PC-9 (cell line): ENCODE measurements around the gene SUPT20H. TPM values are rescaled to one million over a fixed set of nuclear protein-coding genes. Genes with fewer than 3 reads are reported as not detected.
"Not testable (repeated sequence)": the region's sequence is repeated elsewhere in the genome, so short reads cannot be mapped to it uniquely, and the experiment has no call there.

Experiments
- BruUV-seq: library from RNA; stranded (reverse); fragments of 400-500 nt; replicated peaks from 2 replicates; lab custom pipeline; 2021; lab: Mats Ljungman, UMichigan
- CTCF ChIA-PET: fragments of 300-600 bp; sonication (Branson Sonifier 250); formaldehyde crosslinking; loops from one replicate; lab custom pipeline; 2022; ENCODE audit warnings: antibody characterized with exemption; lab: Charles Lee
- POLR2A ChIA-PET: fragments of 300-600 bp; sonication (Branson Sonifier 250); formaldehyde crosslinking; loops from one replicate; lab custom pipeline; 2022; ENCODE audit warnings: antibody characterized with exemption; ENCODE audit not compliant: unreplicated experiment; lab: Charles Lee
- DNase-seq, 2 experiments: peaks; one replicate each; pipeline versions ENCODE4 v3.0.0 to v3.0.0-alpha.2; 2015 to 2022; ENCODE audit warnings: mixed read lengths in 1 of 2
- H2AFZ ChIP-seq: fragments of 200-600 bp; sonication (generic); 2 replicates; pipeline ENCODE4 v1.8.1; 2017; ENCODE audit warnings: antibody characterized with exemption
- H3F3A ChIP-seq: fragments of 200-600 bp; sonication (generic); 2 replicates; pipeline ENCODE4 v1.8.1; 2017; ENCODE audit warnings: antibody characterized with exemption, mild to moderate bottlenecking, low read depth; ENCODE audit not compliant: insufficient read depth
- H3K27ac ChIP-seq: fragments of 200-600 bp; sonication (generic); 2 replicates; pipeline ENCODE4 v1.6.1; 2016; ENCODE audit warnings: mixed run types
- H3K27me3 ChIP-seq: fragments of 200-600 bp; sonication (generic); 2 replicates; pipeline ENCODE4 v1.6.1; 2016; ENCODE audit warnings: low read depth, mixed run types; ENCODE audit not compliant: insufficient read depth
- H3K36me3 ChIP-seq: fragments of 200-600 bp; sonication (generic); 2 replicates; pipeline ENCODE4 v1.6.1; 2016; ENCODE audit warnings: low read depth, mixed run types
- H3K4me1 ChIP-seq: fragments of 200-600 bp; sonication (generic); replicated peaks from 2 replicates; pipeline ENCODE4 v1.6.1; 2016; ENCODE audit warnings: mixed run types; ENCODE audit not compliant: insufficient read depth
- H3K4me2 ChIP-seq: fragments of 200-600 bp; sonication (generic); 2 replicates; pipeline ENCODE4 v1.6.1; 2017; ENCODE audit warnings: mixed run types
- H3K4me3 ChIP-seq: fragments of 200-600 bp; sonication (generic); 2 replicates; pipeline ENCODE4 v1.6.1; 2016; ENCODE audit warnings: mixed run types
- H3K79me2 ChIP-seq: fragments of 200-600 bp; sonication (generic); 2 replicates; pipeline ENCODE4 v1.6.1; 2017; ENCODE audit warnings: low read depth, mixed run types
- H3K9me2 ChIP-seq: fragments of 200-600 bp; sonication (generic); 2 replicates; pipeline ENCODE4 v1.8.1; 2017; ENCODE audit warnings: mild to moderate bottlenecking; ENCODE audit not compliant: insufficient read depth
- H3K9me3 ChIP-seq: fragments of 200-600 bp; sonication (generic); 2 replicates; pipeline ENCODE4 v1.8.1; 2016; ENCODE audit warnings: low read depth; ENCODE audit not compliant: insufficient read depth
- H4K20me1 ChIP-seq: fragments of 200-600 bp; sonication (generic); 2 replicates; pipeline ENCODE4 v1.8.1; 2017; ENCODE audit not compliant: insufficient read depth
- EZH2 ChIP-seq: fragments of 200-600 bp; sonication (generic); IDR thresholded peaks from 2 replicates; pipeline ENCODE4 v1.8.0; 2017; ENCODE audit warnings: antibody characterized with exemption, low read depth
- intact Hi-C: fragments of 100-400 bp; cut with micrococcal nuclease; formaldehyde crosslinking; loops from one replicate; pipeline ENCODE4 v1.10.0; 2022; ENCODE audit not compliant: unreplicated experiment
- total RNA-seq: library from RNA; stranded (reverse); gene quantifications from 2 replicates; pipeline ENCODE4 v1.2.3, GENCODE V29; 2021
- TF ChIP-seq, protein P1 (sequence below): fragments of 200-600 bp; sonication (generic); conservative IDR thresholded peaks from 2 replicates; pipeline ENCODE4 v1.6.1; 2017; ENCODE audit warnings: mixed run types, antibody characterized with exemption, mild to moderate bottlenecking, moderate library complexity

SUPT20H gene
- total RNA-seq, 1 experiment from 2014 or later, result 44.1 TPM

DNA sequence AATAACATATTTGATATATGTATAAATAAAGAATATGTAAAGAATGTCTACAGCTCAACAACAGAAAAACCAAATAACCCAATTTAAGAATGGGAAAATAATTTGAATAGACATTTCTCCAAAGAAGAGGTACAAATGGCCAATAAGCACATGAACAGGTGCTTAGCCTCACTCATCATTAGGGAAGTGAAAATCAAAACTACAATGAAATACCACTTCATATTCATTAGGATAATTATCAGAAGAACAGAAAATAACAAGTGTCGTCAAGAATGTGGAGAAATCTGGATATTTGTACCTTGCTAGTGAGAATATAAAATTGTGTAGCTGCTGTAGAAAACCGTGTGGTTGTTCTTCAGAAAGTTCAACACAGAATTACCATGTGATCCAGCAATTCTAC is 8.4 kb upstream of the SUPT20H start:
- TF ChIP-seq, protein P1, sequence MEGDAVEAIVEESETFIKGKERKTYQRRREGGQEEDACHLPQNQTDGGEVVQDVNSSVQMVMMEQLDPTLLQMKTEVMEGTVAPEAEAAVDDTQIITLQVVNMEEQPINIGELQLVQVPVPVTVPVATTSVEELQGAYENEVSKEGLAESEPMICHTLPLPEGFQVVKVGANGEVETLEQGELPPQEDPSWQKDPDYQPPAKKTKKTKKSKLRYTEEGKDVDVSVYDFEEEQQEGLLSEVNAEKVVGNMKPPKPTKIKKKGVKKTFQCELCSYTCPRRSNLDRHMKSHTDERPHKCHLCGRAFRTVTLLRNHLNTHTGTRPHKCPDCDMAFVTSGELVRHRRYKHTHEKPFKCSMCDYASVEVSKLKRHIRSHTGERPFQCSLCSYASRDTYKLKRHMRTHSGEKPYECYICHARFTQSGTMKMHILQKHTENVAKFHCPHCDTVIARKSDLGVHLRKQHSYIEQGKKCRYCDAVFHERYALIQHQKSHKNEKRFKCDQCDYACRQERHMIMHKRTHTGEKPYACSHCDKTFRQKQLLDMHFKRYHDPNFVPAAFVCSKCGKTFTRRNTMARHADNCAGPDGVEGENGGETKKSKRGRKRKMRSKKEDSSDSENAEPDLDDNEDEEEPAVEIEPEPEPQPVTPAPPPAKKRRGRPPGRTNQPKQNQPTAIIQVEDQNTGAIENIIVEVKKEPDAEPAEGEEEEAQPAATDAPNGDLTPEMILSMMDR, result no peak
- TF ChIP-seq EZH2, result no peak
- no peaks in the 10 kb centered on the region for H3K79me2 ChIP-seq
- H3K9me3 ChIP-seq, result no peaks in the 10 kb centered on the region
- no peak overlapping the region for H2AFZ ChIP-seq
- no peaks in the 10 kb centered on the region for H4K20me1 ChIP-seq
- ChIA-PET POLR2A (interaction anchor here (0.7 kb wide), 1 partner anchor 674 kb away, joined by 3 read pairs; no protein-coding TSS in a partner anchor), CTCF (no interaction called here)
- DNase-seq, result no peak
- H3K4me1 ChIP-seq, result no peaks in the 10 kb centered on the region
- no TSS peak for BruUV-seq
- no peaks in the 10 kb centered on the region for H3K36me3 ChIP-seq
- H3K4me2 ChIP-seq, result no peak overlapping the region
- H3K9me2 ChIP-seq, result no peaks in the 10 kb centered on the region
- H3K27me3 ChIP-seq, result no peaks in the 10 kb centered on the region
- H3K27ac ChIP-seq, result no peak overlapping the region
- intact Hi-C loops, result loop anchor here (2.0 to 5.0 kb wide), 2 partner anchors 211 to 785 kb away; no protein-coding TSS in a partner anchor
- H3K4me3 ChIP-seq, result no peak overlapping the region
- no peaks in the 10 kb centered on the region for H3F3A ChIP-seq

DNA sequence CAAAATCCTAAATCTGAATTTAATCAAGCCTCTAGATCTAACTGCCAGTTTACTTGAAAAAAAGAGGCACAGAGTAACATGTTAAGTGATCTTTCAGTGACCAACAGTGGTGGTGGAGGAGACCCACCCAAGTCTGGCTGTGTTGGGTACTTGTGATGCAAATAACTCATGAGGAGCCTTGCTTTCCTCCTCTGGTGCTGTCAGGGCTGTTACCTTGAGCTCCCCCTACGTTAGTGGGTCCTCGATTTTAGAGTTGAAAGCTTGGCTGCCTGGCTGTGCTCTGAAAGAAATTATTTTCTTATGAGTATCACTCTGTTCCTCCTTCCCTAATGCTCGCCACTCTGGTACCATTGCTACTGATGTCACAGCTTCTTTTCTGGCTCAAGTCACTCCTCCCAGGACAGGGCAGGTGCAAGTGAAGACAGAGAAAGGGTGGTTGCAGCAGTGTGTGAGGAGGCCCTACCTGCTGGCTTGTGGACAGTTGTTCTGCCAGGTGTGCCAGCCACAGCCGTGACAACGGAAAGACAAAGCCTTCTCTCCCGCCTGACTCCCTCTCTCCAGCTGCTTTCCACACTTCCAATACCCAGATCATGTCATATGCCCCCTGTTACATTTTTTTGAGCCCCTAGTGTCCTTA is 6.5 kb upstream of the SUPT20H start:
- no peak overlapping the region for H3K27ac ChIP-seq
- H3F3A ChIP-seq, result no peaks in the 10 kb centered on the region
- H2AFZ ChIP-seq, result no peak overlapping the region
- H3K36me3 ChIP-seq, result no peaks in the 10 kb centered on the region
- intact Hi-C loops, result loop anchor here (5.0 kb wide), 1 partner anchor 209 kb away; no protein-coding TSS in a partner anchor
- H3K9me3 ChIP-seq, result no peaks in the 10 kb centered on the region
- H3K4me2 ChIP-seq, result no peak overlapping the region
- H3K4me1 ChIP-seq, result no peaks in the 10 kb centered on the region
- H3K4me3 ChIP-seq, result no peak overlapping the region
- H3K27me3 ChIP-seq, result no peaks in the 10 kb centered on the region
- no peak for TF ChIP-seq EZH2
- TF ChIP-seq, protein P1, result no peak
- no peak for DNase-seq
- no TSS peak for BruUV-seq
- ChIA-PET CTCF (no interaction called here), POLR2A (no interaction called here)
- H3K9me2 ChIP-seq, result no peaks in the 10 kb centered on the region
- H3K79me2 ChIP-seq, result no peaks in the 10 kb centered on the region
- H4K20me1 ChIP-seq, result no peaks in the 10 kb centered on the region

DNA sequence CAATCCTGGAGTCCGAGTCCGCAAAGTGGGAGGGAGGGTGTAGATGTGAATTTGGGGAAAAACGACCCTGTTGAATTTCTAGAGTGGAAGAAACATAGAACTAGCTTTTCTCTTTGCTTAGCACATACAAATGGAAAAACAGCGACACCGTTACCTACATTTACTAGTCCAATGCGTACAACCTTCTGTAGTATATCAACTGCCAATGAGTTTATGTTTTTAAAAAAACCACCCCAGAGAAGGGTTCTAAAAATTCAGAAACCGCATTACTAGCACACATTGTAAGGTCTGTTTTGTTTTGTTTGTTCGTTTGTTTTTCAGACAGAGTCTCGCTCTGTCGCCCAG is 332 bp upstream of the SUPT20H start:
- H2AFZ ChIP-seq, result peak overlapping the region; percentile 94
- ChIA-PET CTCF (no interaction called here), POLR2A (no interaction called here)
- H3K9me2 ChIP-seq, result no peaks in the 10 kb centered on the region
- TF ChIP-seq EZH2, result no peak
- TF ChIP-seq, protein P1, result no peak
- no peaks in the 10 kb centered on the region for H3K36me3 ChIP-seq
- peak overlapping the region; percentile 75 for H3K4me2 ChIP-seq
- H3K4me3 ChIP-seq, result peak overlapping the region; percentile 94; the same call in 1 of the 2 replicates
- H3K4me1 ChIP-seq, result peaks cover 8% of the 10 kb centered on the region; the same call in 1 of the 2 replicates
- no peak for DNase-seq
- H4K20me1 ChIP-seq, result no peaks in the 10 kb centered on the region
- H3K27me3 ChIP-seq, result no peaks in the 10 kb centered on the region
- H3K79me2 ChIP-seq, result peaks cover 40% of the 10 kb centered on the region
- BruUV-seq, result no TSS peak
- H3K27ac ChIP-seq, result no peak overlapping the region
- no peaks in the 10 kb centered on the region; the same call in 1 of the 2 replicates for H3K9me3 ChIP-seq
- no peaks in the 10 kb centered on the region for H3F3A ChIP-seq
- intact Hi-C loops, result no loop called here

DNA sequence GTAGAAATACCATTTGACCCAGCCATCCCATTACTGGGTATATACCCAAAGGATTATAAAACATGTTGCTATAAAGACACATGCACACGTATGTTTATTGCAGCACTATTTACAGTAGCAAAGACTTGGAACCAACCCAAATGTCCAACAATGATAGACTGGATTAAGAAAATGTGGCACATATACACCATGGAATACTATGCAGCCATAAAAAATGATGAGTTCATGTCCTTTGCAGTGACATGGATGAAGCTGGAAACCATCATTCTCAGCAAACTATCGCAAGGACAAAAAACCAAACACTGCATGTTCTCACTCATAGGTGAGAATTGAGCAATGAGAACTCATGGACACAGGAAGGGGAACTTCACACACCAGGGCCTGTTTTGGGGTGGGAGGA is 3.3 kb downstream of the SUPT20H start:
- peaks cover 15% of the 10 kb centered on the region for H4K20me1 ChIP-seq
- H3K79me2 ChIP-seq, result peaks cover 64% of the 10 kb centered on the region
- H3K27me3 ChIP-seq, H3K4me2 ChIP-seq, H3K27ac ChIP-seq, H3K9me2 ChIP-seq, H3F3A ChIP-seq, H3K4me3 ChIP-seq, H2AFZ ChIP-seq, intact Hi-C loops, BruUV-seq, H3K36me3 ChIP-seq, H3K9me3 ChIP-seq, CTCF ChIA-PET, H3K4me1 ChIP-seq, POLR2A ChIA-PET, DNase-seq: not testable (repeated sequence)

DNA sequence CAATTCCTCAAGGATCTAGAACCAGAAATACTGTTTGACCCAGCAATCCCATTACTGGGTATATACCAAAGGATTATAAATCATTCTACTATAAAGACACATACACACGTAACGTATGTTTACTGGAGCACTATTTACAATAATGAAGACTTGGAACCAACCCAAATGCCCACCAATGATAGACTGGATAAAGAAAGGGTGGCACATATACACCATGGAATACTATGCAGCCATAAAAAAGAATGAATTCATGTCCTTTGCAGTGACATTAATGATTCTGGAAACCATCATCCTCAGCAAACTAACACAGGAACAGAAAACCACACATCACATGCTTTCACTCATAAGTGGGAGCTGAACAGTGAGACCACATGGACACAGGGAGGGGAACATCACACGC is 6.4 kb downstream of the SUPT20H start:
- Histone ChIP-seq H3K36me3 (peaks cover 13% of the 10 kb centered on the region; the same call in 1 of the 2 replicates), H4K20me1 (peaks cover 29% of the 10 kb centered on the region), H3K79me2 (peaks cover 64% of the 10 kb centered on the region)
- H2AFZ ChIP-seq, H3K4me3 ChIP-seq, H3F3A ChIP-seq, H3K4me2 ChIP-seq, H3K27me3 ChIP-seq, POLR2A ChIA-PET, DNase-seq, H3K4me1 ChIP-seq, H3K9me2 ChIP-seq, H3K9me3 ChIP-seq, CTCF ChIA-PET, H3K27ac ChIP-seq, intact Hi-C loops, BruUV-seq: not testable (repeated sequence)
